ENCODE data around the gene WDFY2. TPM values are rescaled to one million over a fixed set of nuclear protein-coding genes. Genes with fewer than 3 reads are reported as not detected.

WDFY2 gene
- total and polyA plus RNA-seq, 2 experiments from 2014 or later: 11.4 to 24.0 TPM

DNA sequence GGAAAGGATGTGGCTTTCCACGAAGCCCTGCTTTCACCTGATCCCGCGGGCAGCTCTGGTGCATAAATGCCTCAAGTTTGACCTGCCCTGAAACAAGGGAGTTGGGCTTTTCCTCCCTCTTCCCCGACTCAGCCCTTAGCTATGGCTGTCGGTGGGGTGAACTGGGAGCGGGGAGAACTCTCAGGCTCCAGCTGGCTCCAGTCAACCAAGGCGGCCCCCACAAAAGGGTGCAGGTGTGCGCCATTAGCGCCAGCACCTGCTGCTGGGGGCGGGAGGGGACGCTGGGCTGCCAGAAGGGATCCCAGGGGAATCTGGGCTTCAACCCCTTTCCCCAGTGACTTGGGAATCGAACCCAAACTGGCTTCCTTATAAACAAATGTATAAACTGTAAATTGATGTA lies 226.8 kb downstream of the WDFY2 start (continued):
- TF ChIP-seq, protein P1, sequence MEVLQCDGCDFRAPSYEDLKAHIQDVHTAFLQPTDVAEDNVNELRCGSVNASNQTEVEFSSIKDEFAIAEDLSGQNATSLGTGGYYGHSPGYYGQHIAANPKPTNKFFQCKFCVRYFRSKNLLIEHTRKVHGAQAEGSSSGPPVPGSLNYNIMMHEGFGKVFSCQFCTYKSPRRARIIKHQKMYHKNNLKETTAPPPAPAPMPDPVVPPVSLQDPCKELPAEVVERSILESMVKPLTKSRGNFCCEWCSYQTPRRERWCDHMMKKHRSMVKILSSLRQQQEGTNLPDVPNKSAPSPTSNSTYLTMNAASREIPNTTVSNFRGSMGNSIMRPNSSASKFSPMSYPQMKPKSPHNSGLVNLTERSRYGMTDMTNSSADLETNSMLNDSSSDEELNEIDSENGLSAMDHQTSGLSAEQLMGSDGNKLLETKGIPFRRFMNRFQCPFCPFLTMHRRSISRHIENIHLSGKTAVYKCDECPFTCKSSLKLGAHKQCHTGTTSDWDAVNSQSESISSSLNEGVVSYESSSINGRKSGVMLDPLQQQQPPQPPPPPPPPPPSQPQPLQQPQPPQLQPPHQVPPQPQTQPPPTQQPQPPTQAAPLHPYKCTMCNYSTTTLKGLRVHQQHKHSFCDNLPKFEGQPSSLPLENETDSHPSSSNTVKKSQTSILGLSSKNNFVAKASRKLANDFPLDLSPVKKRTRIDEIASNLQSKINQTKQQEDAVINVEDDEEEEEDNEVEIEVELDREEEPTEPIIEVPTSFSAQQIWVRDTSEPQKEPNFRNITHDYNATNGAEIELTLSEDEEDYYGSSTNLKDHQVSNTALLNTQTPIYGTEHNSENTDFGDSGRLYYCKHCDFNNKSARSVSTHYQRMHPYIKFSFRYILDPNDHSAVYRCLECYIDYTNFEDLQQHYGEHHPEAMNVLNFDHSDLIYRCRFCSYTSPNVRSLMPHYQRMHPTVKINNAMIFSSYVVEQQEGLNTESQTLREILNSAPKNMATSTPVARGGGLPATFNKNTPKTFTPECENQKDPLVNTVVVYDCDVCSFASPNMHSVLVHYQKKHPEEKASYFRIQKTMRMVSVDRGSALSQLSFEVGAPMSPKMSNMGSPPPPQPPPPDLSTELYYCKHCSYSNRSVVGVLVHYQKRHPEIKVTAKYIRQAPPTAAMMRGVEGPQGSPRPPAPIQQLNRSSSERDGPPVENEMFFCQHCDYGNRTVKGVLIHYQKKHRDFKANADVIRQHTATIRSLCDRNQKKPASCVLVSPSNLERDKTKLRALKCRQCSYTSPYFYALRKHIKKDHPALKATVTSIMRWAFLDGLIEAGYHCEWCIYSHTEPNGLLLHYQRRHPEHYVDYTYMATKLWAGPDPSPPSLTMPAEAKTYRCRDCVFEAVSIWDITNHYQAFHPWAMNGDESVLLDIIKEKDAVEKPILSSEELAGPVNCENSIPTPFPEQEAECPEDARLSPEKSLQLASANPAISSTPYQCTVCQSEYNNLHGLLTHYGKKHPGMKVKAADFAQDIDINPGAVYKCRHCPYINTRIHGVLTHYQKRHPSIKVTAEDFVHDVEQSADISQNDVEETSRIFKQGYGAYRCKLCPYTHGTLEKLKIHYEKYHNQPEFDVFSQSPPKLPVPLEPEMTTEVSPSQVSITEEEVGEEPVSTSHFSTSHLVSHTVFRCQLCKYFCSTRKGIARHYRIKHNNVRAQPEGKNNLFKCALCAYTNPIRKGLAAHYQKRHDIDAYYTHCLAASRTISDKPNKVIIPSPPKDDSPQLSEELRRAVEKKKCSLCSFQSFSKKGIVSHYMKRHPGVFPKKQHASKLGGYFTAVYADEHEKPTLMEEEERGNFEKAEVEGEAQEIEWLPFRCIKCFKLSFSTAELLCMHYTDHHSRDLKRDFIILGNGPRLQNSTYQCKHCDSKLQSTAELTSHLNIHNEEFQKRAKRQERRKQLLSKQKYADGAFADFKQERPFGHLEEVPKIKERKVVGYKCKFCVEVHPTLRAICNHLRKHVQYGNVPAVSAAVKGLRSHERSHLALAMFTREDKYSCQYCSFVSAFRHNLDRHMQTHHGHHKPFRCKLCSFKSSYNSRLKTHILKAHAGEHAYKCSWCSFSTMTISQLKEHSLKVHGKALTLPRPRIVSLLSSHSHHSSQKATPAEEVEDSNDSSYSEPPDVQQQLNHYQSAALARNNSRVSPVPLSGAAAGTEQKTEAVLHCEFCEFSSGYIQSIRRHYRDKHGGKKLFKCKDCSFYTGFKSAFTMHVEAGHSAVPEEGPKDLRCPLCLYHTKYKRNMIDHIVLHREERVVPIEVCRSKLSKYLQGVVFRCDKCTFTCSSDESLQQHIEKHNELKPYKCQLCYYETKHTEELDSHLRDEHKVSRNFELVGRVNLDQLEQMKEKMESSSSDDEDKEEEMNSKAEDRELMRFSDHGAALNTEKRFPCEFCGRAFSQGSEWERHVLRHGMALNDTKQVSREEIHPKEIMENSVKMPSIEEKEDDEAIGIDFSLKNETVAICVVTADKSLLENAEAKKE (CRISPR knock-in tag; IDR thresholded peaks at IDR 0.05): no peak
- TF ChIP-seq, protein P2, sequence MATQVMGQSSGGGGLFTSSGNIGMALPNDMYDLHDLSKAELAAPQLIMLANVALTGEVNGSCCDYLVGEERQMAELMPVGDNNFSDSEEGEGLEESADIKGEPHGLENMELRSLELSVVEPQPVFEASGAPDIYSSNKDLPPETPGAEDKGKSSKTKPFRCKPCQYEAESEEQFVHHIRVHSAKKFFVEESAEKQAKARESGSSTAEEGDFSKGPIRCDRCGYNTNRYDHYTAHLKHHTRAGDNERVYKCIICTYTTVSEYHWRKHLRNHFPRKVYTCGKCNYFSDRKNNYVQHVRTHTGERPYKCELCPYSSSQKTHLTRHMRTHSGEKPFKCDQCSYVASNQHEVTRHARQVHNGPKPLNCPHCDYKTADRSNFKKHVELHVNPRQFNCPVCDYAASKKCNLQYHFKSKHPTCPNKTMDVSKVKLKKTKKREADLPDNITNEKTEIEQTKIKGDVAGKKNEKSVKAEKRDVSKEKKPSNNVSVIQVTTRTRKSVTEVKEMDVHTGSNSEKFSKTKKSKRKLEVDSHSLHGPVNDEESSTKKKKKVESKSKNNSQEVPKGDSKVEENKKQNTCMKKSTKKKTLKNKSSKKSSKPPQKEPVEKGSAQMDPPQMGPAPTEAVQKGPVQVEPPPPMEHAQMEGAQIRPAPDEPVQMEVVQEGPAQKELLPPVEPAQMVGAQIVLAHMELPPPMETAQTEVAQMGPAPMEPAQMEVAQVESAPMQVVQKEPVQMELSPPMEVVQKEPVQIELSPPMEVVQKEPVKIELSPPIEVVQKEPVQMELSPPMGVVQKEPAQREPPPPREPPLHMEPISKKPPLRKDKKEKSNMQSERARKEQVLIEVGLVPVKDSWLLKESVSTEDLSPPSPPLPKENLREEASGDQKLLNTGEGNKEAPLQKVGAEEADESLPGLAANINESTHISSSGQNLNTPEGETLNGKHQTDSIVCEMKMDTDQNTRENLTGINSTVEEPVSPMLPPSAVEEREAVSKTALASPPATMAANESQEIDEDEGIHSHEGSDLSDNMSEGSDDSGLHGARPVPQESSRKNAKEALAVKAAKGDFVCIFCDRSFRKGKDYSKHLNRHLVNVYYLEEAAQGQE (IDR thresholded peaks at IDR 0.05; ENCODE audit: unreplicated experiment): no peak
- TF ChIP-seq, protein P3, sequence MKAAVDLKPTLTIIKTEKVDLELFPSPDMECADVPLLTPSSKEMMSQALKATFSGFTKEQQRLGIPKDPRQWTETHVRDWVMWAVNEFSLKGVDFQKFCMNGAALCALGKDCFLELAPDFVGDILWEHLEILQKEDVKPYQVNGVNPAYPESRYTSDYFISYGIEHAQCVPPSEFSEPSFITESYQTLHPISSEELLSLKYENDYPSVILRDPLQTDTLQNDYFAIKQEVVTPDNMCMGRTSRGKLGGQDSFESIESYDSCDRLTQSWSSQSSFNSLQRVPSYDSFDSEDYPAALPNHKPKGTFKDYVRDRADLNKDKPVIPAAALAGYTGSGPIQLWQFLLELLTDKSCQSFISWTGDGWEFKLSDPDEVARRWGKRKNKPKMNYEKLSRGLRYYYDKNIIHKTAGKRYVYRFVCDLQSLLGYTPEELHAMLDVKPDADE (IDR thresholded peaks at IDR 0.05): no peak

DNA sequence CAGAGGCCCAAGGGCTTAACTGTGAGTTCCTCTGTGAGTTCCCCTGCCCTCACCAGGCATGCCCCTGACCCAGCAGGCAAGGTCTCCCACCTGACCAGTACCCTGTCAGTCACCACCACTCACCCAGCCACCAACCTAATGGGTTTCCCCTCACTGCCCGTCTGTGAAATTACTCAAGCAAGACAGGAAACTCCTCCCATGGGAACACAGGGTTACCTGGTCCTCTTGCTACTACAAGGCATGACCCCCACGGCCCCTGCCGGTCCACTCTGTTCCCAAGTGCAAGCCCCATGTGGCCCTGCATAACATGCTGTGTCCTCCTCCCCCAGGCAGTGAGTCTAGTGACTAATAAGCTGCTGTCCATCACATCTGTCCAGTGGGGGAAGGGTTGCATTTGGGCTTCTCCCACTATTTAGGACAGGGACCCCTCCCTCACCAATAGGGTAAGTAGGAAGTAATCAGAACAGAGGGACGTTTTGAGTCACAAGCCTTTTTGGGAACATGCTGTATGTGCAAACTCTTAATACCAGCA lies 227.7 kb downstream of the WDFY2 start:
- no peaks in the 10 kb centered on the region for H3K9me2 ChIP-seq (ENCODE audit: insufficient read depth)
- no peak overlapping the region for H3K4me3 ChIP-seq
- no peak overlapping the region for H3K27ac ChIP-seq (ENCODE audit: low read depth)
- no peak overlapping the region for H3K4me2 ChIP-seq
- no peak overlapping the region for H2AFZ ChIP-seq
- H3K27me3 ChIP-seq (ENCODE audit: insufficient read depth): no peaks in the 10 kb centered on the region
- H3K36me3 ChIP-seq (ENCODE audit: insufficient read depth): no peaks in the 10 kb centered on the region
- H3K27me3 Mint-ChIP-seq (ENCODE audit: insufficient read depth, low read depth, poor library complexity): peaks cover 5% of the 10 kb centered on the region
- H3K79me2 ChIP-seq (replicated peaks; ENCODE audit: insufficient read depth): no peaks in the 10 kb centered on the region
- no peak overlapping the region for H3K27ac Mint-ChIP-seq
- no peak overlapping the region for H3K4me3 Mint-ChIP-seq
- no peak for ATAC-seq
- H3K4me1 Mint-ChIP-seq: peaks cover 18% of the 10 kb centered on the region
- H3K4me1 ChIP-seq (ENCODE audit: insufficient read depth): peaks cover 17% of the 10 kb centered on the region; the same call in 1 of the 2 replicates
- H3K9me3 Mint-ChIP-seq: no peaks in the 10 kb centered on the region
- DNase-seq (ENCODE audit: low spot score): no peak
- H3F3A ChIP-seq (replicated peaks; ENCODE audit: low read depth): no peaks in the 10 kb centered on the region
- no peaks in the 10 kb centered on the region for H4K20me1 ChIP-seq (replicated peaks; ENCODE audit: insufficient read depth)
- H3K36me3 Mint-ChIP-seq (ENCODE audit: low read depth): no peaks in the 10 kb centered on the region
- TF ChIP-seq STAT1 (IDR thresholded peaks at IDR 0.05; ENCODE audit: unreplicated experiment) (no peak), NANOG (IDR thresholded peaks at IDR 0.05; ENCODE audit: borderline replicate concordance) (no peak), CREB1 (CRISPR knock-in tag; IDR thresholded peaks at IDR 0.05; ENCODE audit: low read depth) (no peak), EZH2phosphoT487 (IDR thresholded peaks at IDR 0.05; ENCODE audit: unreplicated experiment) (no peak)
- TF ChIP-seq, protein P3 (IDR thresholded peaks at IDR 0.05): no peak
